ENCODE data around the gene ENOX1. TPM values are rescaled to one million over a fixed set of nuclear protein-coding genes. Genes with fewer than 3 reads are reported as not detected.

ENOX1 gene
- total RNA-seq, 1 experiment from 2014 or later: 1.5 TPM

DNA sequence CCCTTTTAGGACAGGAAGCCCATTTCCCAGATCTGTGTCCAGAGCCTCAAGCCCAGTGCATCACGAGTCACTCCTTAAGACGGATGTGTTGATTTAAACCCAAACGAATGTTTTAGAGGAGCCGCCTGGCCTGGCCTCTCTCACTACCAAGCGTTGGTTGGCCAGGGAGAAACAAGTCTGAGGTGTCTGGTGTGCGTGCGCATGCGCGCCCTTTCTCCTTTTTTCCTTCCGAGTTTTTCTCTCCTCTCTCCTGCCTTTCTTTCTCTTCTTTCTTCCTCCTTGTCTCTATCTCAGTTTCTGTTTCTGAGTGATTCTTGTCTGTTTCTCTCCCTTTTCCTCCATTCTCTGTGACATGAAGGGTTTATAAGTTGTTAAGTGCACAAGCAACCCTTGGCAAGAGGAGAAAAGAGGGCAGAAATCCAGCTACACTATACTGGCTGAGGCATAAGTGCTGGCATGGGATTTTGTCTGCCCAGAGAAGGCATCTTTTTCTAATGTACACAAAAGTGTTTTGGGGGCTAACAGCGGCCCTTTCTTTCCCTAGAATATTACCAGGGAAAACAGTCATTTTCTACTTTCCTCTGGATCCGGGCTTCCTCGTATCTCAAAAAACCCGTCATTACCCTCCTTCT, 592.9 kb downstream of the ENOX1 start:
- CTCF ChIA-PET: no interaction called here
- TF ChIP-seq, protein P1, sequence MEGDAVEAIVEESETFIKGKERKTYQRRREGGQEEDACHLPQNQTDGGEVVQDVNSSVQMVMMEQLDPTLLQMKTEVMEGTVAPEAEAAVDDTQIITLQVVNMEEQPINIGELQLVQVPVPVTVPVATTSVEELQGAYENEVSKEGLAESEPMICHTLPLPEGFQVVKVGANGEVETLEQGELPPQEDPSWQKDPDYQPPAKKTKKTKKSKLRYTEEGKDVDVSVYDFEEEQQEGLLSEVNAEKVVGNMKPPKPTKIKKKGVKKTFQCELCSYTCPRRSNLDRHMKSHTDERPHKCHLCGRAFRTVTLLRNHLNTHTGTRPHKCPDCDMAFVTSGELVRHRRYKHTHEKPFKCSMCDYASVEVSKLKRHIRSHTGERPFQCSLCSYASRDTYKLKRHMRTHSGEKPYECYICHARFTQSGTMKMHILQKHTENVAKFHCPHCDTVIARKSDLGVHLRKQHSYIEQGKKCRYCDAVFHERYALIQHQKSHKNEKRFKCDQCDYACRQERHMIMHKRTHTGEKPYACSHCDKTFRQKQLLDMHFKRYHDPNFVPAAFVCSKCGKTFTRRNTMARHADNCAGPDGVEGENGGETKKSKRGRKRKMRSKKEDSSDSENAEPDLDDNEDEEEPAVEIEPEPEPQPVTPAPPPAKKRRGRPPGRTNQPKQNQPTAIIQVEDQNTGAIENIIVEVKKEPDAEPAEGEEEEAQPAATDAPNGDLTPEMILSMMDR (IDR thresholded peaks at IDR 0.05; ENCODE audit: unreplicated experiment): no peak
- Mint-ChIP-seq H3K27ac (ENCODE audit: unreplicated experiment) (no peak overlapping the region), H3K27me3 (ENCODE audit: unreplicated experiment) (peaks cover 29% of the 10 kb centered on the region), H3K4me1 (ENCODE audit: low read depth, unreplicated experiment) (no peaks in the 10 kb centered on the region), H3K4me3 (ENCODE audit: low read depth, unreplicated experiment) (no peak overlapping the region), H3K9me3 (ENCODE audit: low read depth, unreplicated experiment) (peaks cover 2% of the 10 kb centered on the region), H3K36me3 (ENCODE audit: insufficient read depth, unreplicated experiment) (no peaks in the 10 kb centered on the region)
- DNase-seq: no peak
- intact Hi-C loops (cut with micrococcal nuclease; ENCODE audit: unreplicated experiment): no loop called here
- no TSS peak for BruUV-seq (replicated peaks)

DNA sequence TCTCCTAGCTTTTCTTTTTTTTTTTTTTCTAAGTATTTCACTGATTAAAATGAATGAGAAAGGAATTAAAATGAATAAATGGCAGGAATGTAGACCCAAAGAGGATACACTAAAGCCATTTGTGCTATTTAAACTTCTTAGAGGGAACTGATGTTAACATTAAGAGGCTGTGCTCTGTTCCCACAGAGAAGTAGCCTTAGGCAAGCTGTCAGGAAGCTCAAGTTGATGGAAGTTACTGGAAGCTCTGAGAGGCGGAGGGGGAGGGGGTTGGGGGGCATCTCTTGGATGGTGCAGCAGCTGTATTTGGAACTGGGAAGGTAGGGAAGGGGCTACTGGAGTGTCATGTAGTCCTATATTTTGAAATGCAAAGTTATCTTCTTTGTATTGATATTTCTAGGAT, 595.2 kb downstream of the ENOX1 start:
- no TSS peak for BruUV-seq (replicated peaks)
- no peak for DNase-seq
- H3K4me3 Mint-ChIP-seq (ENCODE audit: low read depth, unreplicated experiment): no peak overlapping the region
- intact Hi-C loops (cut with micrococcal nuclease; ENCODE audit: unreplicated experiment): no loop called here
- TF ChIP-seq, protein P1 (IDR thresholded peaks at IDR 0.05; ENCODE audit: unreplicated experiment): no peak
- H3K36me3 Mint-ChIP-seq (ENCODE audit: insufficient read depth, unreplicated experiment): no peaks in the 10 kb centered on the region
- peaks cover 2% of the 10 kb centered on the region for H3K9me3 Mint-ChIP-seq (ENCODE audit: low read depth, unreplicated experiment)
- no peaks in the 10 kb centered on the region for H3K4me1 Mint-ChIP-seq (ENCODE audit: low read depth, unreplicated experiment)
- H3K27me3 Mint-ChIP-seq (ENCODE audit: unreplicated experiment): peaks cover 31% of the 10 kb centered on the region
- no peak overlapping the region for H3K27ac Mint-ChIP-seq (ENCODE audit: unreplicated experiment)
- CTCF ChIA-PET: no interaction called here

DNA sequence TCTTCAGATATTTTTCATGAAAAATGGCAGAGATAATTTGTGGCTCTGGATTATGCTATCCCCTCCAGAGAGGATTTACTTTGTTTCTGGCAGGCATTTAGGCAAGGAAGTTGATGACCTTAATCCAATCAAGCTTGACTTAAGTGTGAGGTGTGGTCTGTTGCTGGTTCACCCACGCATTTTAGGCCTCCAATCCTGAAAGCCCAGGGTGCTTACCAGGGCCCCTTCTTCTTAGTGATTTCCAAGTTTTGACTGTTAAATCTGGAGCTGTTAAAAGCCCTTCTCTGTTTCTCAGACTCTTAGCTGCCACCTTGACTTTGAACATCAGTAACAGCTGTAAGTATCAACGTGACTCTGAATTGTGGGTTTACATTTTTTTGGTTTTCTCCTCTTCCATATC, 601.5 kb downstream of the ENOX1 start:
- intact Hi-C loops (cut with micrococcal nuclease; ENCODE audit: unreplicated experiment): no loop called here
- CTCF ChIA-PET: no interaction called here
- Mint-ChIP-seq H3K27ac (ENCODE audit: unreplicated experiment) (no peak overlapping the region), H3K4me3 (ENCODE audit: low read depth, unreplicated experiment) (no peak overlapping the region), H3K27me3 (ENCODE audit: unreplicated experiment) (peaks cover 17% of the 10 kb centered on the region), H3K36me3 (ENCODE audit: insufficient read depth, unreplicated experiment) (no peaks in the 10 kb centered on the region), H3K9me3 (ENCODE audit: low read depth, unreplicated experiment) (peaks cover 2% of the 10 kb centered on the region), H3K4me1 (ENCODE audit: low read depth, unreplicated experiment) (no peaks in the 10 kb centered on the region)
- BruUV-seq (replicated peaks): no TSS peak
- no peak for DNase-seq
- TF ChIP-seq, protein P1 (IDR thresholded peaks at IDR 0.05; ENCODE audit: unreplicated experiment): no peak

DNA sequence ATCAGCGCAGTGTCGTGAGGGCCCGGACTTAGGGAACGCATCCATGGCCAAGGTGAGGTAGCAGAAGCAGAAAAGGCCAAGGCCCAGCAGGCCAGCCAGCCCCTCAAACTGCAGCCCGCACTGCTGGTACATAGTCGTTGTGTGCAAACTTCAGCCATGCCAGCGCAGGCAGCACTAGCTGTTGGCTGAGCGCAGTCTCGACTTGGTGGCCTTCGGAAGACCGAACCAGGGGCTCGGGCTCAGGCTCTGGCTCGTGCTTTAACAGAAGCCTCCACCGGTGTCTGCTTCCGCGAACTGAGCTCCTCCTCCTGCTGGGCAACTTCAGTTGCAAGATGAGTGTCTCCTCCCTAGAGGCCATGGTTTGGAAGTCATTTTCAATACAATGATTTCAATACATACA, 605.9 kb downstream of the ENOX1 start:
- Mint-ChIP-seq H3K27ac (ENCODE audit: unreplicated experiment) (no peak overlapping the region), H3K4me3 (ENCODE audit: low read depth, unreplicated experiment) (no peak overlapping the region), H3K4me1 (ENCODE audit: low read depth, unreplicated experiment) (no peaks in the 10 kb centered on the region), H3K9me3 (ENCODE audit: low read depth, unreplicated experiment) (no peaks in the 10 kb centered on the region), H3K27me3 (ENCODE audit: unreplicated experiment) (no peaks in the 10 kb centered on the region), H3K36me3 (ENCODE audit: insufficient read depth, unreplicated experiment) (no peaks in the 10 kb centered on the region)
- BruUV-seq (replicated peaks): no TSS peak
- TF ChIP-seq, protein P1 (IDR thresholded peaks at IDR 0.05; ENCODE audit: unreplicated experiment): no peak
- no peak for DNase-seq
- intact Hi-C loops (cut with micrococcal nuclease; ENCODE audit: unreplicated experiment): no loop called here
- CTCF ChIA-PET: interaction anchor here (0.6 kb wide), 1 partner anchor 11 kb away, joined by 4 read pairs; no protein-coding TSS in a partner anchor
